ENCODE data around the gene THUMPD3. TPM values are rescaled to one million over a fixed set of nuclear protein-coding genes. Genes with fewer than 3 reads are reported as not detected.

THUMPD3 gene
- total RNA-seq, 1 donor from 2014 or later, result 52.2 TPM

DNA sequence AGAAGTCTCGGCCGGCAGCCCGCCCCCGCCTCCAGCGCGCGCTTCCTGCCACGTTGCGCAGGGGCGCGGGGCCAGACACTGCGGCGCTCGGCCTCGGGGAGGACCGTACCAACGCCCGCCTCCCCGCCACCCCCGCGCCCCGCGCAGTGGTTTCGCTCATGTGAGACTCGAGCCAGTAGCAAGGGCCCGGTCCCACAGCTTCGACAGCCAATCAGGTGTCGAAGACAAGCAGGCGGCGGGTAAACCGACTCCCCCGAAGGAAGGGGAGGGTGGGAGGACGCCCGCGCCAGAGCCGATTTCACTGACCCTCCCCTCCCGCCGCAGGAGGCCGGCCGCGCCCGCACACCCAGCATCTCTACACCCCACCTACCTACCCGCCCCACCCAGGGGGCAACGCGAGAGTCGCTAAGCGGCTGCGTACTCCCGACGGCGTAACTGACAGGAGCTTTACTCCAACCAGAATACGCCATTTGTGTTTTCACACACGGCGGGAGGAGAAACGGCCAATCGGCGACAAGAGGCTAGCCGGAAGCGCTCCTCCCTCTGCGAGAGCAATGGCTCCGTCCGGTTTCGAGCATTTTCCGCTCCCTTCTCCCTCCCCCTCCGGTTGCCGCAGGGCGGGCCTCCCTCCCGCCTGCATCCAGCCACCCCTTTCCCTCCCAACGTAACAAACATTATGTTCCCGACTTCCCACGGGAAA lies 33.9 kb downstream of the THUMPD3 start:
- intact Hi-C loops (cut with micrococcal nuclease), result loop anchor here (1.0 to 2.0 kb wide), 12 partner anchors 26 to 852 kb away; partner anchors contain the start of genes BRPF1, CRELD1, EMC3 and JAGN1

DNA sequence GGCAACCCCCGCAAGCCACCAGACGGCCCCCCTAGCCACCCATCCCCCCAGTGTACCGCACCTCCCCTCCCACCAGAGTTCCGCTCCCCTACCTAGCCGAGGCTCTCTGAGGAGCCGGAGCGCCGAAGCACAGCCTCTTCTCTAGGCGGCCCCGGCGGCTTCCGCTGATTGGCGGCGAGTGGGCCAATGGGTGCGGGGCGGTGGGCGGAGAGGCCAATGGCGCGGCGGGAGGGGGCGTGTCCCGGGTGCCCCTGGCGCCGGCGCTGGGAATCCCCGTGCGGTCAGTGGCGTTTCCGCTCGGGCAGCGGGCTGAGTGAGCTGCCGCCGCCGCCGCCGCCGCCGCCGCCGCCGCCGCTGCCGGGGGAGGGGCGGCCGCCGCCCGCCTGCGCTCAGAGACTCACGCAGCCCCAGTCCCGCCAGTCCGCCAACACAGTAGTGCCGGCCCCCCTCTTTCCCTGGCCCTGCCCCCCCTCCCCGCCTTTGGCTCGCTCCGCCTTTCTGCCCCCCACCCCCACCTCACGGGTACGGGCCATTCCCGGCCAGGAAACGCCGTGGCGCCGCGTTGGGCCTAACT lies 34.6 kb downstream of the THUMPD3 start, which contains the start of gene SETD5:
SETD5 (plus strand) TSS at position 284 of the 574 bp plus-strand sequence. CDS start 31,324 bp downstream, outside the sequence.
- intact Hi-C loops (cut with micrococcal nuclease), result loop anchor here (1.0 to 2.0 kb wide), 10 partner anchors 25 to 851 kb away; partner anchors contain the start of genes BRPF1, CRELD1, EMC3 and JAGN1

DNA sequence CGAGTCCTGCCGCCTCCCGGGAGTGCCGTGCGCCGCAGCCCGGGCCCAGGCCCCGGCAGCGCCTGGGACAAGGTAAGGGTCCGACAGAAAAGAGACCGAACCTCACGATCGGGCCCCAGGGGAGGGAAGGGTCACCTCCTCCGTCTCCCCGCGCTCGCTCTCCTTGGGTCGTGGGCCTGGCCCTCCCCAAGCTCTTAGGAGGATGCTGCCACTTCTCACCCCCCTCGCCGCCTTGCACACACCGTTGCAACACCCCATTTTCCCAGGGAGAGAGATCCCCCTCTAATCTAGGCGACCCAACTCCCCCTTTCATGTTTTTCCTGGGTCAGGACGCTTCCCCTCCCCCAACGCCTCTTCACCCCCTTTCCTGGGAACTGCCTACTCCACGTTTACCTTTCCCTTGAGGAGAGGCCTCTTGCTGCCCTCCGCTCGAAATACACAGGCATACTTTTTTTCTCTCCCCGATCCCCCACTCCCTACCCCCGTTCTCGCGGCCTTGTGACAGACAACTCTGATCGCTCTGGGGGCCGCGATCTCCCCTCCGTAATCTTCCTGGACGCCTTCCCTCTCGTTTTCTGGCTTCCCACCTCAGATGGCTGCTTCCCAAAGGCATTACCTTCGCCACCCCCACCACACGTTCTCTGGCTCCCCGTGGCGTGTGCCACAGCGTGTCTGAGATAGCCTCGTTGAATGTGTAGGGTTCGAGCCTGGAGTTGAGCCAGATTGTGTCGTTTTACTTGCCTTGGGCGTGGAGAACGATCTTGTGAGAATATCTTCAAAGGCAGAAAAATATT lies 35.2 kb downstream of the THUMPD3 start:
- intact Hi-C loops (cut with micrococcal nuclease), result loop anchor here (1.0 to 2.0 kb wide), 10 partner anchors 25 to 851 kb away; partner anchors contain the start of genes BRPF1, CRELD1, EMC3 and JAGN1

DNA sequence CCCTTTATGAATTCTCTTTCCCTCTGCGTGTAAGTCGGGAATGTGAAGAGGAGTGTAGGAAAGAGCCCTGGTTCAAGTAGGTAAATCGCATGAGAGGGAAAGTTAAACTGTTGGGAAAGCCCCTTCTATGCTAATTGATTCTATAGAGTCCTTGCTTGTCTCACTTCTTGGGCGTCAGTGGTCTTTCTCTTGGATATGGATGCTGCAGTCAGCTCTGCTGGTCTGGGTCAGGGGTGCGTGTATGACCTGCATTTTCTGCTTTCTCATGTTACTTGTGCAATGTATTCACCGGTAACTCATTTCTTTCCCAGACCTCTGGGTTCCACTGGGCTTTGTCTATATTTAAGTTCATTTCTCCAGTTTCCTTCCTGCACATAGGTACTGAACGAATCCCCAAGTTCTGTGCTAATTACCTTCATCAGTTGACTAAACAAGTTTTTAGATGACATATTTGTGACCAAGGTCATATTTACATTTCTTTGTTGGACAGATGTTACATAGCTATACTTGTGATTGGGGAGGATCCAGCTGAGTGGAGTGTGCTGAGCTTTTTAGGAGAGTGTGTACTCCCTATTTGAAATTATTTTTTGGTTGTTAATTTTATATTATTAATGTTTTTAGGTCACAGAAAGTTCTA lies 36.0 kb downstream of the THUMPD3 start:
- intact Hi-C loops (cut with micrococcal nuclease), result no loop called here

DNA sequence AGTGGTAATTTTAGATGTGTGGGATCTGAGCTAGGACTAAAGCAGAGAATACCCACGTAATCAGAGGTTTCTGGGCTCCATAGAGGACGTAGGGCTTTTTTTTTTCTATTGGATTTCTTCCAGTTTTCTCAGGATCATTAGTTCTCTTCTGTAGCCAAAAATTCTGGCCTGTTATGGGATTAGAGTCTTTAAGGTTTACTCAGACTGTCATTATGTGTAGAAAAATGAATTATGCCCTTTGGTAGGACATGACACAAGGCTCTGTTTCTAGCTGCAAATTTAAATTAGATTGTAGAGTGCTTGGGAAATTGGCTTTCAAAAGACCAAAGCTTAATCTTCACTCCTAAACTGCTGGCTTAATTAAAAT lies 36.5 kb downstream of the THUMPD3 start:
- intact Hi-C loops (cut with micrococcal nuclease), result no loop called here

DNA sequence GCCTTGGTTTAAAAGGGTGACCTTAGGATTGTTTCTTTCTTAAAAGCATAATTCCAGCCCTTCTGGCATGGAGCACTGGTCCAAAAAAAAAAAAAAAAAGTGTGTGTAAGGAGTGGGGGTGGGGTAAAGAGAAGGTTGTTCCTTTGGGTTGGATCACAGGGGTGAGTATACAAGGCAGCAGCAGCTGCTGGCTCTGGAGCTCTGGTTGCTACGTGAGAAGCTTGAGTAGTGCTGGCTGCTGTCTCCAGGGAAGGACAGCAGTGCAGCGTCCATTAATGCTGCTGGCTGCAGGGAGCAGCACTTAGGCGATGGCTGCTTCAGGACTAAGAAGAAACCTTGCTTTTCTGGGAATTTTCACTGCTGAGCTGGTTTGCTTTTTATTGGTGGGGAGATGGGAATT lies 36.9 kb downstream of the THUMPD3 start:
- intact Hi-C loops (cut with micrococcal nuclease), result no loop called here

DNA sequence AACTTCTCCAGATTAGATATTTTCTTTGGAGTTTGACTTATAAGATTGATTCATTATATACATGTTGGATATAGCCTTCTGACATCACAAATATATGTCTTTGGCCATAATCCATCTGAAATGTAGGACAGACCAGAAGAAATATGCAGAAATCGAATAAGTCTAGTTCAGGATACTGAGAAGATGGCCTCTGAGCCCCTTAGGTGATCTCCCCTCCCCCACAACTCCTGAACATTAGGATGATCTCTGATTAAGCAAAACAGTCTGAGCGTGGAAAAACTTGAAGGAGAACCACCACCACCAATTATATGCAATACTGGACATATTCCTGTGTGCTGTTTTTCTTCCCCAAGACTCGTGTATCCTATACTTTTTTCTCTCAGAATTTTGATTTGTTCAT lies 37.8 kb downstream of the THUMPD3 start:
- intact Hi-C loops (cut with micrococcal nuclease), result no loop called here

DNA sequence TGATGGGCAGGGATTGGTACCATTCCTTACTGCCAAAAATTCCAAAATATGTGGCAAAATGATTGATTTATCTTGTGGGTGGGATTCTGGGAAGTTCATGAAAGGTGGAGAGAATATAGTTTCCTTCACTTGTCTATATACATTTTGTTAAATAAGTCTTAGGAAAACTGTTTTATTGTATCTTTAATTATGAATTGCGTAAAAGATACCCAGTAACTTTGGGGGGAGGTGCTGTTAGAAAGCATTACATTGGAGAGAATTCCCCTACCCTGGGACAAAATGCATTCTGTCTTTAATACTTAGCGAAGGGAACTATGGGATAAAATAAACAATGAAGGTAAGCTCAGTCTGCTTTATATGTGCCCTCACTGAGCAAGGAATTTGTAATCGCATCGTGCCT lies 39.1 kb downstream of the THUMPD3 start:
- intact Hi-C loops (cut with micrococcal nuclease), result no loop called here

DNA sequence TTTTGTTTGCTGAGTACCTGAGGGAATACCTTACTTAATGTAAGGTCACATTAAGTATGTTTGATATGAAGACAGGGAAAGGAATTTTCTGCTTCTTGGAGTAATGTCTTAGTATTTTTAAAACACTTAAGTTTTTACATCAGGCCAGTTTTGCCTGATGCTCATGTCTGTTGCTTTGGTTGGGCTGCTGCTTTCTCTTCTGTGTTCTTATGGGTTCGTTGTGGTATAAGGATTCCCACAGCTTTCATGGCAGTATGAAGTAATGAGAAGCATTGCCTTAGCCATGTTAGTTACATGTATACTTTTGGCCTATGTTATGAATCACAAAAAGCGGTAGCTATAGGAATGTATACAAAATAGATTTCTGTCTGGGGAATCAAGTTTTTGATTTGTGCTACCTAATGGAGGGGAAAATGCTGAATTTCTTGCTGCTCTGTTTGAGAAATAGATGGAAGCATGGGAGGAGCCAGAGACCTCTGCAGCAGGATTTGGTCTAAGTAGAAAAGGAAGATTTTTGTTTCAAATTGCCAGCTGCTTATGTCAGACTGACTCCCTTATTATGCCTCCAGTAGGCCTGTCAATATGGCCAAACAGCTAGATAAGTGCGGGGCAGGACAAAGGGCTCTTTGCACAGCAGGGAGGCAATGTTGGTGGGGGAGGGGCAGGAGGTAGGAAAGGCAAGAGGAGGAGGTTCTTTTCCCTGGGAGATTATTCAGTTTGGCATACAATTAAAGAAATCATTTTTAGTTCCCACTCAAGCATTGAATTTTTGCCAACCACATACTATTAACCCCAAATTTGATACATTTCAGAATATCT lies 39.8 kb downstream of the THUMPD3 start:
- intact Hi-C loops (cut with micrococcal nuclease), result no loop called here

DNA sequence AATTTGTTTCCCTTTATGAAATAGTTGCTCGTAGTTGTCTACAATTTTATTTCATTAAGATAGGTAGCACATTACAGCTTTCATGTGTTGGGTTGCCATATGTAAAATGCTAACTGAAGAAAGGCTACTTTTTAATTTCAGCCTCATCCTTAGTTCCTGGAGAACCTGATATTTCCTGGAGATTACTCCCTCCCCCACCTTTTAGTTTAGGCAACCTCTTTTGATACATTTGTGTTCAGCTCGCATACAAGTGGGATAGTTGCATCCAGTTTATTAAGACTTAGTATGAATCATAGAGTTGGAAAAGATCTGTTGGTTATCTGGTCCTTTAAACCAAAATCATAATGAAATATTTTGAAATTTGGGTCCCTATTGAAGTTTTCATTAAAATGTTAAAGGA lies 40.6 kb downstream of the THUMPD3 start:
- intact Hi-C loops (cut with micrococcal nuclease), result no loop called here

DNA sequence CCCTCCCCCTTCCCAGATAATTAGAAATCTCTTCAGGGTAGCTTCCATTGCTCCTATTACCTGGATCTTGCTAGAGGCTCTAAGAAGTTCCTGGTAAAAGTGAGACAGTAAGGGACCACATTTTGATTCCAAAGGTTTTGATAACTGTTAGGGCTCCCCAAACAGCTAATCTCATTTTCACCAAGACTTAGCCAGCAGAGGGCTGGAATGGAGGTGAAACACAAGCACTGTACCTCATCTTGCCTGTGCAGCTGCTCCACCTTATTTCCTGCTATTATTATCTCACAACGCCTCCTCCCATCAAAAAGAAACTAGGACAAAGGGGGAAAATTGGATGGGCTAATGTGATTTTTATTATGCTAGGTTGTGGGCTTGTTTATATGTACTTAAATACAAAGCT lies 41.8 kb downstream of the THUMPD3 start:
- intact Hi-C loops (cut with micrococcal nuclease), result no loop called here

DNA sequence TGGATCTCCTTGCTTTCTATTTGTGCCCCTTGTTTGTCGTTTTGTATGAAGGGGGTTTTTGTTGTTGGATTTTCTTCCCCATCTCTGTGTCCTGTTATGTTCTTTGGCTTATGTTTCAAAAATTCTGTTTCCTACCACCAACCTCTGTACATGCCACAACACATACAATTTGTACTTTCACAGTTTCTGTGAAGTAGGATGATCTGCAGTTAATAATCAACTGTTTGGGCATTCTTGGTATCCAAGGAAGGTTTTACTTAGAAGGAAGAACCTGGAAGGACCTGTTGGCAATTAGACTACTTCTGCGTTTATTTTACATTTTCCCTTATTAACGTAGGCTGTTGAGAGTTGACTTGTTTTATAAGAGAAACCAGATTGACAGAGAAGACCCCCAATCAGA lies 42.9 kb downstream of the THUMPD3 start:
- intact Hi-C loops (cut with micrococcal nuclease), result no loop called here

DNA sequence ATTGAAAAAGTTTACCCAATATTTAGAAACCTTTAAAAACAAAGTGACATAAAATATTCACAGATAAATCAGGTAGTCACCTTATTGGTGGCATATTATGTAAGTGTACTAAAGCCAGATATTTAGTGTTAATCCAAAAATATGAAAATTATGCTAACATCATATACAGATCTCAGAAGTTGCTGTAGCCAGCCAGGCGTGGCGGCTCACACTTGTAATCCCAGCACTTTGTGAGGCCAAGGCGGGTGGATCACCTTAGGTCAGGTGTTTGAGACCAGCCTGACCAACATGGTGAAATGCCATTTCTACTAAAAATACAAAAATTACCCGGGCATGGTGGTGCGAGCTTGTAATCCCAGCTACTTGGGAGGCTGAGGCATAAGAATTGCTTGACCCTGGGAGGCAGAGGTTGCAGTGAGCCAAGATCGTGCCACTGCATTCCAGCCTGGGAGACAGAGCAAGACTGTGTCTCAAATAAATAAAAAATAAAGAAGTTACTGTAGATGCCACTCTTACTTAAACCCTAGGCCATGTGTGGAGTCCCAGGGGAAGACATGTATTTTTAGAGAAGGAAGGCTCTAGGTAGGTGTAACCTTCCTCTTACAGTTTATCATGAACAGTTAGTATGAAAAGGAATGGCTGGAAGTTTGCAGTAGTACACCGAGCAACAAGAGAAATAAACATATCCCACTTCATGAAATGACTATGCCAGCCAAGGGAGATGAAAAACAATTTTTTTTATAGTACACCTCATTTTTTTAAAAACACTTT lies 44.2 kb downstream of the THUMPD3 start:
- intact Hi-C loops (cut with micrococcal nuclease), result no loop called here

DNA sequence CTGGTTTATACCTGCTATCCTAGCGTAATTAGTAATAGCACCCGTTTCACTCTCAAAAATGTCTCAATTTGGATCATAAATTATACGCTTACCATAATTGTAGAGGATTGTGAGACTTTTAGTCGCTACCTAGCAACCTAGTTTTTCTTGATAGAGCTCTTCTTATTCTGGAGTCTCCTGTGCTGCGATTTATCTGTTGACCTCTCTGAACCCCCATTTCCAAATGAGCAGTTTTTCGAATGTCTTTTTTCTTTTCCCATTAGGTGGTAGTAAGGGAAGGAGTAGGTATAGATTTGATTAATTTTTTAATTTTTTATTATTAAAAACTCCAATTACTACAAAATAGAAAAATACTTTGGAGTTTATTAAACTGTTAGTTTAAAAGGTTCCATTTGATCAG lies 45.2 kb downstream of the THUMPD3 start:
- intact Hi-C loops (cut with micrococcal nuclease), result no loop called here

DNA sequence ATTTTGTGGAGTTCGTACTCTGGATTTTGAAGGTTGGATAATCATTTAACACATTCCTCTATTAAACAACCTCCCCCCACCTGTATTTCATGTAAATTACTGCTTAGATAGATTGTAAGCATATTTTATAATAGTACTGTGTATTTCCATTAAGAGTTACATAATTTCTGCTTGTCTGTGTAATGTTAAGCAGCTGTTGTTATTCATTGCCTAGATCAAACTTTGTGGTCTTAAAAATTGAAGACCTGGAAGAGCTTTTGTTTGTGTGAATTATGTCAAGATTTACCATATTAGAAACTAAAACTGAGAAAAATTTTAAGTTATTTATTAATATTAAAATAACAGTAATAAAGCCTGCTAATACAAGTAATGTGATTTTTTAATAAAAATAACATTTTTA lies 45.7 kb downstream of the THUMPD3 start:
- intact Hi-C loops (cut with micrococcal nuclease), result no loop called here

DNA sequence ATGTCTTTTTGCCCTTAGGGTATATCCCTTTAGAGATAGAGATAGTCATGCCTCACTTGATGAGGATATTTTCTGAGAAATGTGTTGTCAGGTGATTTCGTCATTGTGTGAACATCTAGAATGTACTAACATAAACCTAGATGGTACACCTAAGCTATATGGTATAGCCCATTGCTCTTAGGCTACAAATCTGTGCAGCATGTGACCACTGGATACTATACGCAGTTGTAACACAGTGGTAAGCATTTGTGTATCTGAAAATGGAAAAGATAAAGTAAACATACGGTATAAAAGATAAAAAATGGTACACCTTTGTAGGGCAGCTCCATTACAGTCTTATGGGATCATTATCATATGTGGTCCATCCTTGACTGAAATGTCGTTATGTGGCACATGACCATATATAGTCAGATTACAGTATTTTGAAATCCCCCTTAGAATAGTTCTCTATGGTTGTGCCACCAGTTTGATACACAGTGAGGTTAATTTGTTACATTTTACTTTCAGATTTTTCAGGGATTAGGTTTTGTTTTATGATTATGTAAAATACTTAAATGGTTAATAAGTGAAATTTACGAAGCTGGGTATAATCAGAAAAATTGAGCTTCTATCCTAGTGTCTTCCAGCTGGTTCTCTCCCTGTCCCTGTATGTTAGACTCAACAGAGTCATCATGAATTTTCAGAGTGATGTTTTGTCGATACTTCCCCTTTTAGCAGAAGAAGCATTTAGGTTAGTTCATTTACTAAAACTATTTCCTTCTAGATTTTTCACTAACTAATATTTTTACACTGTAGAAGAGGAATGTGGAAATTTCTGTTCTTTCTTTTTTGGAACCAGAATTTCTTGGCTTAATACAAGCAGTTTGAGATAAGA lies 47.4 kb downstream of the THUMPD3 start:
- intact Hi-C loops (cut with micrococcal nuclease), result no loop called here

DNA sequence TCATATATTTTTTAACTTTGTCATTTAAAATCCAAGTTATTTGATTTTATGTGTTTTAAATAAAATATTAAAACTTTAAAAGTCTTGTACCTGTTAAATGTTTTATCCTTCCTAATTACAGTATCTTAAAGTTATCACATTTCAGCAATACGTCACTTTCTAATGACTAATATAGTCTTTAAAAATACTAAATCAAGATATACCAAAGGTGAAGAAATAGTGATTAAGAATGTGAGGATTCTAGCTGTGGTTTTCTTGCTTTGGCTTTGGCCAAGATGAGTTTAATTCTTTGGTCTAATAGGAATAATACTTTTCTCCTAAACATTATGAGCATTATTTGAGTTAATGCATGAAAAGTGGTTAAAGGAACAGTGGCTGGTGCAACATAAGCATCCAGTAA lies 48.4 kb downstream of the THUMPD3 start:
- intact Hi-C loops (cut with micrococcal nuclease), result no loop called here

DNA sequence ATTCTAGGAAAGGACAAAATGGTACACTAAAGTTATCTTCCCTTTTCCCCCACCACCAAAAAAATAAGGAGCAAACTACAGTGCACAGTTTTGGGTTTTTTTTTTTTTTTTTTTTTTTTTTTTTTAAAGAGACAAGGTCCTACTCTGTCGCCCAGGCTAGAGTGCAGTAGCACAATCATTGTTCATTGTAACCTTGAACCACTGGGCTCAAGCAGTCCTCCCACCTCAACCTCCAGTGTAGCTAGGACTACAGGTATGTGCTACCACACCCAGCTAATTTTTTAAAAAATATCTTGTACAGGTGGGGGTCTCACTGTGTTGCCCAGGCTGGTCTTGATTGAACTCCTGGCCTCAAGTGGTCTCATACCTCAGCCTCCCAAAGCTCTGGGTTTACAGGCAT lies 49.4 kb downstream of the THUMPD3 start:
- intact Hi-C loops (cut with micrococcal nuclease), result no loop called here

DNA sequence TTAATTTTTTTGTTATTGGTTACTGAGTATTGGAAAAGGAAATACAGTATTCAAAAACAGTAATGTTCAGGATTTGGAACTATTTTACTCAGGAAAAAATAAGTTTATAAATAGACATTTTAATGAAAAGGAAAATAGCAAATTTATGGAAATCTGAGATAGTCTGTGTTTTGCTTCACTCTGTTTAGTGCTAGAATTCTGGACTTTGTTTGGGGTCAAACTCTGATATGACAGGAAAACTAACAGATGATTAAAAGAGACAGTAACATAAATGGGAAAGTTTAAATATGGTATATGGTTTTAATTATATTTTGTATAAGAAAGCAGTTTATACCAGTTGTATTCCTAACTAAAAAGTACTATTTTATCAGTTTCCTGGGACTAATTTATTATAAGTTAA lies 52.0 kb downstream of the THUMPD3 start:
- intact Hi-C loops (cut with micrococcal nuclease), result no loop called here

All from T-helper 2 cell treated with Interferon-gamma antibody and Interleukin-4, amounts not matched to agents 100 ng/mL and 5 ng/mL, for 36 hours (primary cell).